ENCODE measurements around the gene ABHD17C.

ABHD17C gene

GRCh38 chr15:80736560-80736959 lies 41.5 kb downstream of the ABHD17C start:
- peak; percentile 32 for DNase-seq (ENCODE audit: low read depth)
- H3K4me3 ChIP-seq (ENCODE audit: low read depth, low read length) = no peak overlapping the region
- no peak for TF ChIP-seq CTCF (conservative IDR thresholded peaks at IDR 0.05; ENCODE audit: low read depth, low read length)

GRCh38 chr15:80739919-80740318 lies 44.8 kb downstream of the ABHD17C start:
- no peak for TF ChIP-seq CTCF (conservative IDR thresholded peaks at IDR 0.05; ENCODE audit: low read depth, low read length)
- DNase-seq (ENCODE audit: low read depth) = no peak
- H3K4me3 ChIP-seq (ENCODE audit: low read depth, low read length) = no peak overlapping the region

GRCh38 chr15:80742081-80742480 lies 47.0 kb downstream of the ABHD17C start:
- no peak for TF ChIP-seq CTCF (conservative IDR thresholded peaks at IDR 0.05; ENCODE audit: low read depth, low read length)
- H3K4me3 ChIP-seq (ENCODE audit: low read depth, low read length) = no peak overlapping the region
- no peak for DNase-seq (ENCODE audit: low read depth)

- H3K4me3 ChIP-seq (ENCODE audit: low read depth, low read length) = no peak overlapping the region
- TF ChIP-seq CTCF (conservative IDR thresholded peaks at IDR 0.05; ENCODE audit: low read depth, low read length) = no peak
- peak; percentile 62 for DNase-seq (ENCODE audit: low read depth)
Measured at GRCh38 chr15:80743189-80743833, 48.2 kb downstream of the ABHD17C start.

- H3K4me3 ChIP-seq (ENCODE audit: low read depth, low read length) = no peak overlapping the region
- TF ChIP-seq CTCF (conservative IDR thresholded peaks at IDR 0.05; ENCODE audit: low read depth, low read length) = no peak
- no peak for DNase-seq (ENCODE audit: low read depth)
Measured at GRCh38 chr15:80744415-80744814, 49.3 kb downstream of the ABHD17C start.

- no peak overlapping the region for H3K4me3 ChIP-seq (ENCODE audit: low read depth, low read length)
- DNase-seq (ENCODE audit: low read depth) = peak; percentile 31
- no peak for TF ChIP-seq CTCF (conservative IDR thresholded peaks at IDR 0.05; ENCODE audit: low read depth, low read length)
Measured at GRCh38 chr15:80744826-80745225, 49.7 kb downstream of the ABHD17C start.

- no peak for DNase-seq (ENCODE audit: low read depth)
- no peak for TF ChIP-seq CTCF (conservative IDR thresholded peaks at IDR 0.05; ENCODE audit: low read depth, low read length)
- H3K4me3 ChIP-seq (ENCODE audit: low read depth, low read length) = no peak overlapping the region
Measured at GRCh38 chr15:80745888-80746287, 50.8 kb downstream of the ABHD17C start.

All from choroid plexus epithelial cell (primary cell).